Uterus (tissue), 2 donors: Measurements from ENCODE around the gene MSANTD3.

ENCODE experiments used
- CTCF ChIP-seq, 4 experiments: fragments of 200-600 bp in 2 of 4; fragments of 450-650 bp in 2 of 4; sonication (generic) in 2 of 4; IDR thresholded peaks; one replicate each; pipeline ENCODE4 v1.5.1; 2016 to 2019; ENCODE audit warnings: antibody characterized with exemption in 4 of 4, mild to moderate bottlenecking in 2 of 4, moderate library complexity in 1 of 4
- POLR2A ChIP-seq, 2 donors: fragments of 450-650 bp; IDR thresholded peaks; one replicate each; pipeline ENCODE4 v1.6.1; 2016; ENCODE audit warnings: antibody characterized with exemption in 2 of 2, mild to moderate bottlenecking in 1 of 2, moderate library complexity in 1 of 2

DNA sequence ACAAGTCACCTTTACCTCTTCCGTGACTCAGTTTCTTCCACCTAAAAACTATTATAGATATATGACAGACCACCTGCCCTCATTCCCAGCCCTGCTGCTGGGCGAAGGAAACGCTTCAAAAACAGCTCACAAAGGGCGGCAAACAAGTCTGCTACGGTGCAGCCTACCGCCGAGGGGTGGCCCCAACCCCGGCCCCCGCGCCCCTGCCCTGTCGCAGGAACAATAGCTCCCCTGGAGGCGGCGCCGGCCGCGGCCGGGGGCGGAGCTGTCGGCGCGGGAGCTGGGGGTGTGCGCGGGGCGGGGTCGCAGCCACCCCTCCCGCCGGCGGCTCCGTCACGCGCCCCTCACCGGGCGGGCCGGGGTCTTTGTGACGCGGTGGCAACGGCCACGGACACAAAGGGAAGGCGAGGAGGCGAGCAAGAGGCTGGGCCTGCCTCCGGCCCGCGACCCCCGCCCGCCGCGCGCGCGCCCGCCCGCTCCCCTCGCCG, 45.9 kb downstream of the MSANTD3 start, which contains the start of gene TMEFF1:
- TF ChIP-seq CTCF (IDR thresholded peaks at IDR 0.05) = peak in 2 of 4 experiments; percentile 21 to 25
- no peak for TF ChIP-seq POLR2A (IDR thresholded peaks at IDR 0.05)
